Smooth muscle cell (in vitro differentiated cells): ENCODE results near the gene CPED1. TPM values are rescaled to one million over a fixed set of nuclear protein-coding genes. Genes with fewer than 3 reads are reported as not detected.
"Not testable (repeated sequence)": the region's sequence is repeated elsewhere in the genome, so short reads cannot be mapped to it uniquely, and the experiment has no call there.

ENCODE experiments used
- DNase-seq: peaks from one replicate; lab custom pipeline; 2025; ENCODE audit not compliant: unreplicated experiment; lab: John Stamatoyannopoulos, UW
- H2AFZ ChIP-seq: fragments of 200-600 bp; sonication (generic); 2 replicates; pipeline ENCODE4 v1.6.0; 2016; ENCODE audit warnings: antibody characterized with exemption, low read depth, mild to moderate bottlenecking
- H3F3A ChIP-seq: fragments of 200-600 bp; sonication (generic); 2 replicates; pipeline ENCODE4 v1.6.0; 2017; ENCODE audit warnings: antibody characterized with exemption, low read depth
- H3K27ac ChIP-seq: fragments of 200-600 bp; sonication (generic); 2 replicates; pipeline ENCODE4 v1.5.1; 2016; ENCODE audit warnings: low read depth, mild to moderate bottlenecking
- H3K27me3 ChIP-seq: fragments of 200-600 bp; sonication (generic); 2 replicates; pipeline ENCODE4 v1.6.1; 2016; ENCODE audit warnings: low read depth, mild to moderate bottlenecking
- H3K36me3 ChIP-seq: fragments of 200-600 bp; sonication (generic); 2 replicates; pipeline ENCODE4 v1.5.1; 2016; ENCODE audit warnings: low read depth
- H3K4me1 ChIP-seq: fragments of 200-600 bp; sonication (generic); 2 replicates; pipeline ENCODE4 v1.5.1; 2016; ENCODE audit warnings: low read depth
- H3K4me2 ChIP-seq: fragments of 200-600 bp; sonication (generic); 2 replicates; pipeline ENCODE4 v1.6.0; 2016; ENCODE audit warnings: mild to moderate bottlenecking
- H3K4me3 ChIP-seq: fragments of 200-600 bp; sonication (generic); 2 replicates; pipeline ENCODE4 v1.5.1; 2016; ENCODE audit warnings: mild to moderate bottlenecking
- H3K79me2 ChIP-seq: fragments of 200-600 bp; sonication (generic); 2 replicates; pipeline ENCODE4 v1.6.0; 2016; ENCODE audit warnings: low read depth, mild to moderate bottlenecking
- H3K9ac ChIP-seq: fragments of 200-600 bp; sonication (generic); 2 replicates; pipeline ENCODE4 v1.6.0; 2016; ENCODE audit warnings: low read depth
- H3K9me3 ChIP-seq: fragments of 200-600 bp; sonication (generic); replicated peaks from 2 replicates; pipeline ENCODE4 v1.5.1; 2016; ENCODE audit warnings: low read depth
- H4K20me1 ChIP-seq: fragments of 200-600 bp; sonication (generic); 2 replicates; pipeline ENCODE4 v1.6.0; 2016; ENCODE audit warnings: low read depth
- WGBS: methylation state at CpG from one replicate; pipeline ENCODE4 v1.1.7; 2016; ENCODE audit warnings: low lambda C conversion rate; 5-methylcytosine and 5-hydroxymethylcytosine counted together
- polyA plus RNA-seq: library from polyadenylated mRNA; unstranded; fragments of >200 nt; fragmentation: Nextera tagmentation; extraction: Ambion mirVana; gene quantifications from 2 replicates; pipeline ENCODE4 v1.2.1, GENCODE V29; 2016
- total RNA-seq: library from RNA; depleted of rRNA; stranded (reverse); fragments of >200 nt; gene quantifications from 2 replicates; pipeline ENCODE4 v1.2.3, GENCODE V29; 2014
- TF ChIP-seq, protein P1 (sequence below): fragments of 200-600 bp; sonication (generic); IDR thresholded peaks from 2 replicates; pipeline ENCODE4 v1.5.1; 2017; ENCODE audit warnings: borderline replicate concordance, mild to moderate bottlenecking, antibody characterized with exemption; ENCODE audit not compliant: insufficient read depth, poor library complexity, severe bottlenecking

The CPED1 gene
- total and polyA plus RNA-seq, 2 experiments from 2014 or later = 9.5 to 12.9 TPM

DNA sequence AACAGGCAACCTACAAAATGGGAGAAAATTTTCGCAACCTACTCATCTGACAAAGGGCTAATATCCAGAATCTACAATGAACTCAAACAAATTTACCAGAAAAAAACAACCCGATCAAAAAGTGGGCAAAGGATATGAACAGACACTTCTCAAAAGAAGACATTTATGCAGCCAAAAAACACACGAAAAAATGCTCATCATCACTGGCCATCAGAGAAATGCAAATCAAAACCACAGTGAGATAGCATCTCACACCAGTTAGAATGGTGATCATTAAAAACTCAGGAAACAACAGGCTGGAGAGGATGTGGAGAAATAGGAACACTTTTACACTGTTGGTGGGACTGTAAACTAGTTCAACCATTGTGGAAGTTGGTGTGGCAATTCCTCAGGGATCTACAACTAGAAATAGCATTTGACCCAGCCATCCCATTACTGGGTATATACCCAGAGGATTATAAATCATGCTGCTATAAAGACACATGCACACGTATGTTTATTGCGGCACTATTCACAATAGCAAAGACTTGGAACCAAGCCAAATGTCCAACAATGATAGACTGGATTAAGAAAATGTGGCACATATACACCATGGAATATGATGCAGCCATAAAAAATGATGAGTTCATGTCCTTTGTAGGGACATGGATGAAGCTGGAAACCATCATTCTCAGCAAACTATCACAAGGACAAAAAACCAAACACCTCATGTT, 264.2 kb downstream of the CPED1 start:
- not testable (repeated sequence) for H3F3A ChIP-seq, H3K27ac ChIP-seq, H3K9ac ChIP-seq, DNase-seq, H4K20me1 ChIP-seq, H3K4me1 ChIP-seq, H3K79me2 ChIP-seq, H3K36me3 ChIP-seq, H3K4me3 ChIP-seq, H2AFZ ChIP-seq, H3K9me3 ChIP-seq, H3K27me3 ChIP-seq, H3K4me2 ChIP-seq
- 94% methylated on average over 5 of the region's 5 CpGs for WGBS

DNA sequence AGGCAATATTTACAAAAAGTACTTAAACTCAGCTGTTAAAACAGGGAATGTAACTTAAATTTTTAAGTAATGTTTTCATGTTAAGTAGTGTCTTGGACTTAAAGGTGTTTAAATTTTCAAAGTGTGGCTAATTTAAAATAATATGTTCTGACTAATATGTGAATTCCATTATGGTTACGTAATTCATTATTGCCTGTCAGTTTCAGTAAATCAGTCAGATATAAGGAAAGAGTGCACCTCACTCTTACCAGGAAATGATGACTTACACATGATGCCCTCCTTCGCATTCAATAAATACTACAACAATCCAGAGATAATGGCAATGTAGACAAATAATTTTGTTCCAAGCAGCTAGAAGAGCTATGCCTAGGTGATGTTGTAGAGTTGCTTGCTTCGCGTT, 271.3 kb downstream of the CPED1 start:
- no peak overlapping the region for H3K4me3 ChIP-seq
- H3K79me2 ChIP-seq = no peaks in the 10 kb centered on the region
- 82% methylated on average over 4 of the region's 4 CpGs for WGBS
- no peaks in the 10 kb centered on the region for H3K36me3 ChIP-seq
- no peaks in the 10 kb centered on the region for H3K9me3 ChIP-seq
- no peak overlapping the region for H2AFZ ChIP-seq
- H3K9ac ChIP-seq = no peak overlapping the region
- no peaks in the 10 kb centered on the region for H3K27me3 ChIP-seq
- no peak overlapping the region for H3K27ac ChIP-seq
- H3K4me2 ChIP-seq = no peak overlapping the region
- H3F3A ChIP-seq = no peaks in the 10 kb centered on the region
- no peak for DNase-seq
- TF ChIP-seq, protein P1, sequence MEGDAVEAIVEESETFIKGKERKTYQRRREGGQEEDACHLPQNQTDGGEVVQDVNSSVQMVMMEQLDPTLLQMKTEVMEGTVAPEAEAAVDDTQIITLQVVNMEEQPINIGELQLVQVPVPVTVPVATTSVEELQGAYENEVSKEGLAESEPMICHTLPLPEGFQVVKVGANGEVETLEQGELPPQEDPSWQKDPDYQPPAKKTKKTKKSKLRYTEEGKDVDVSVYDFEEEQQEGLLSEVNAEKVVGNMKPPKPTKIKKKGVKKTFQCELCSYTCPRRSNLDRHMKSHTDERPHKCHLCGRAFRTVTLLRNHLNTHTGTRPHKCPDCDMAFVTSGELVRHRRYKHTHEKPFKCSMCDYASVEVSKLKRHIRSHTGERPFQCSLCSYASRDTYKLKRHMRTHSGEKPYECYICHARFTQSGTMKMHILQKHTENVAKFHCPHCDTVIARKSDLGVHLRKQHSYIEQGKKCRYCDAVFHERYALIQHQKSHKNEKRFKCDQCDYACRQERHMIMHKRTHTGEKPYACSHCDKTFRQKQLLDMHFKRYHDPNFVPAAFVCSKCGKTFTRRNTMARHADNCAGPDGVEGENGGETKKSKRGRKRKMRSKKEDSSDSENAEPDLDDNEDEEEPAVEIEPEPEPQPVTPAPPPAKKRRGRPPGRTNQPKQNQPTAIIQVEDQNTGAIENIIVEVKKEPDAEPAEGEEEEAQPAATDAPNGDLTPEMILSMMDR = no peak
- no peaks in the 10 kb centered on the region for H4K20me1 ChIP-seq
- H3K4me1 ChIP-seq = no peaks in the 10 kb centered on the region

DNA sequence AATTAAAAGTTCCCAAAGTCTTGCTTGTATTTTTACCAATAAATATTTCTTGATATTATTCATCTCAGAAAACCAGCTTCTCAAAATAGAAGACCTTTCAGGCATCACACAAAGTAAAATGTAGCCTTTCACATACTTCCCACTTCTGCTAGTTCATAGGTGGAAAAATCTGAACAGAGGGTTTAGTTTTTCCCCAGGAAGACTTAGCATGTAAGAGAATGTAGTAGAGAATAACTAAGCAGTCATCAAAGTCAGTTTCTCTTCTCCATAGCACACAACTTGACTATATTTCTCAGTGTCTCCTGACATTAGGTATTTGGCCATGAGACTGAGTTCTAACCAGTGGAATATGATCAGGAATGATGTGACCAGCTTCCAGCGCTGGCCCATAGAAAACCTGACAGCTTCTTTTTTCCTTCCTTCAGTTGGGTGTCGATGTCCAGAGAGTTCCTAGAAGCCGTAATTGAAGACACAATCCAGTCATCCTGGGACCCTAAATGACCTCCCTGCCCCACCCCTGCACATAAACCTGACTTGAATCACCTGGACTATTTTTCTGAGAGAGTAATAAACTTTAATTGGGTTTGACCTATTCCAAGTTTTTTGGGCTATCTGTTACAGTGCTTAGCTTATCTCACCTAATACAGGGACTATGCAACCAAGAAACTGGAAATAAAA, 272.8 kb downstream of the CPED1 start:
- whole genome bisulfite sequencing = 83% methylated on average over 3 of the region's 3 CpGs
- TF ChIP-seq, protein P1 = no peak
- Histone ChIP-seq H3K27ac (no peak overlapping the region), H3K4me1 (no peaks in the 10 kb centered on the region), H3K9me3 (no peaks in the 10 kb centered on the region), H3K4me2 (no peak overlapping the region), H4K20me1 (no peaks in the 10 kb centered on the region), H3K9ac (no peak overlapping the region), H3F3A (no peaks in the 10 kb centered on the region), H3K27me3 (no peaks in the 10 kb centered on the region), H3K79me2 (no peaks in the 10 kb centered on the region), H2AFZ (no peak overlapping the region), H3K36me3 (no peaks in the 10 kb centered on the region), H3K4me3 (no peak overlapping the region)
- DNase-seq = no peak

DNA sequence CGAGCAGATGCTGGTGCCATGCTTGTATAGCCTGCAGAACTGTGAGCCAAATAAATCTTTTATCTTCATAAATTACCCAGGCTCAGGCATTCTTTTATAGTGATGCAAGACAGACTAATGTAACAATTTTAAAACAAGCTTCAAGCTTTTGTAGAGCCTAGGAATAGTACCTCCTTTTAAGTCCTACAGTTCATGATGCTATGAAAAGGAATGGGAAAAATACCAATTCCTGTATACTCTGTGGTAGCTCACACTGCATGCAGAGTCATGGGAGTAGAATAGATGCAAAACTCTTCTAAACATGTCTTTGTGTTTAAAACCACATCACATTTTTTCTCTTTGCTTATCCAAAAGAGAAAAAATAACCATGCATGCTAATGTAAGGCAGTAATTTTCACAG, 273.7 kb downstream of the CPED1 start:
- no peak overlapping the region for H2AFZ ChIP-seq
- H3K9ac ChIP-seq = no peak overlapping the region
- no peaks in the 10 kb centered on the region for H3F3A ChIP-seq
- no peaks in the 10 kb centered on the region for H3K36me3 ChIP-seq
- H3K4me1 ChIP-seq = no peaks in the 10 kb centered on the region
- no peak overlapping the region for H3K27ac ChIP-seq
- no peaks in the 10 kb centered on the region for H4K20me1 ChIP-seq
- no peaks in the 10 kb centered on the region for H3K27me3 ChIP-seq
- H3K9me3 ChIP-seq = no peaks in the 10 kb centered on the region
- TF ChIP-seq, protein P1 = no peak
- WGBS = 94% methylated on average over 1 of the region's 1 CpG
- no peak overlapping the region for H3K4me2 ChIP-seq
- no peak overlapping the region for H3K4me3 ChIP-seq
- no peaks in the 10 kb centered on the region for H3K79me2 ChIP-seq
- DNase-seq = no peak
